Endothelial cell (in vitro differentiated cells): ENCODE data around the gene SHC3. TPM values are rescaled to one million over a fixed set of nuclear protein-coding genes. Genes with fewer than 3 reads are reported as not detected.

Source experiments
- DNase-seq: peaks from one replicate; pipeline ENCODE4 v3.0.0; 2021; ENCODE audit warnings: low spot score
- H3K27ac Mint-ChIP-seq: one replicate; pipeline ENCODE4 v1.8.0; 2021; ENCODE audit warnings: mixed read lengths, inconsistent platforms; ENCODE audit not compliant: unreplicated experiment
- H3K27me3 Mint-ChIP-seq: one replicate; pipeline ENCODE4 v1.8.0; 2021; ENCODE audit warnings: mild to moderate bottlenecking, moderate library complexity, mixed read lengths, inconsistent platforms; ENCODE audit not compliant: unreplicated experiment
- H3K36me3 Mint-ChIP-seq: one replicate; pipeline ENCODE4 v1.8.0; 2021; ENCODE audit warnings: mild to moderate bottlenecking, low read depth, mixed read lengths, inconsistent platforms; ENCODE audit not compliant: unreplicated experiment
- H3K4me1 Mint-ChIP-seq: one replicate; pipeline ENCODE4 v1.8.0; 2021; ENCODE audit warnings: mild to moderate bottlenecking, mixed read lengths, inconsistent platforms; ENCODE audit not compliant: unreplicated experiment
- H3K4me3 Mint-ChIP-seq: one replicate; pipeline ENCODE4 v1.8.0; 2021; ENCODE audit warnings: mild to moderate bottlenecking, mixed read lengths, inconsistent platforms; ENCODE audit not compliant: unreplicated experiment
- H3K9me3 Mint-ChIP-seq: one replicate; pipeline ENCODE4 v1.8.0; 2021; ENCODE audit warnings: mixed read lengths, inconsistent platforms; ENCODE audit not compliant: unreplicated experiment
- total RNA-seq: library from RNA; stranded (reverse); fragmentation: NEBNext Ultra II Directional; extraction: Animal tissue kit (Norgen Biotek cat#: 25700); gene quantifications from one replicate; pipeline ENCODE4 v1.2.1, GENCODE V29; 2021; ENCODE audit not compliant: unreplicated experiment
- TF ChIP-seq, protein P1 (sequence below): fragments of 200-600 bp; sonication (generic); IDR thresholded peaks from one replicate; pipeline ENCODE4 v1.5.0; 2021; ENCODE audit warnings: antibody characterized with exemption; ENCODE audit not compliant: unreplicated experiment

SHC3 gene
- total RNA-seq, 1 donor from 2014 or later = 6.5 TPM

DNA sequence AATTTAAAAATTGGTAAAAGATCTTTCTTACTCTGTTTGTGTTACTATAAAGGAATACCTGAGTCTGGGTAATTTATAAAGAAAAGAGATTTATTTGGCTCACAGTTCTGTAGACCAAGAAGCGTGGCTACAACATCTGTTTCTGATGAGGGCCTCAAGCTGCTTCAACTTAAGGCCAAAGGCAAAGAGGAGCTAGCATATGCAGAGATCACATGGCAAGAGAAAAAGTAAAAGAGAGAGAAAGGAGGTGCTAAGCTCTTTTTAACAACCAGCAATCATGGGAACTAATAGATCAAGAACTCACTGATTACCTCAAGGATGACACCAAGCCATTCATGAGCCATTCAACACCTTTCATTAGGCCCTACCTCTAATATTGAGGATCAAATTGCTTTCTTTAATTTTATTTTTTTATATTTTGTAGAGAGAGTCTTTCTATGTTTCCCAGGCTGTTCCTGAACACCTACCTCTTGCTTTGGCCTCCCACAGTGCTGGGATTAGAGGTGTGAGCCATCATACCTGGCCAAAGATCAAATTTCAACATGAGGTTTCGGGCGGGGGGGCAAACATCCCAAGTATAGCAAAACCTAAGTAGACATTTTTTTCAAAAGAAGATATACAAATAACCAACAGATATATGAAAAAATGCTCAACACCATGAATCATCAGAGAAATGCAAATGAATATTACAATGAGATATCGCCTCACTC, 16.0 kb upstream of the SHC3 start:
- DNase-seq = no peak
- no peaks in the 10 kb centered on the region for H3K4me1 Mint-ChIP-seq
- no peak overlapping the region for H3K4me3 Mint-ChIP-seq
- TF ChIP-seq, protein P1, sequence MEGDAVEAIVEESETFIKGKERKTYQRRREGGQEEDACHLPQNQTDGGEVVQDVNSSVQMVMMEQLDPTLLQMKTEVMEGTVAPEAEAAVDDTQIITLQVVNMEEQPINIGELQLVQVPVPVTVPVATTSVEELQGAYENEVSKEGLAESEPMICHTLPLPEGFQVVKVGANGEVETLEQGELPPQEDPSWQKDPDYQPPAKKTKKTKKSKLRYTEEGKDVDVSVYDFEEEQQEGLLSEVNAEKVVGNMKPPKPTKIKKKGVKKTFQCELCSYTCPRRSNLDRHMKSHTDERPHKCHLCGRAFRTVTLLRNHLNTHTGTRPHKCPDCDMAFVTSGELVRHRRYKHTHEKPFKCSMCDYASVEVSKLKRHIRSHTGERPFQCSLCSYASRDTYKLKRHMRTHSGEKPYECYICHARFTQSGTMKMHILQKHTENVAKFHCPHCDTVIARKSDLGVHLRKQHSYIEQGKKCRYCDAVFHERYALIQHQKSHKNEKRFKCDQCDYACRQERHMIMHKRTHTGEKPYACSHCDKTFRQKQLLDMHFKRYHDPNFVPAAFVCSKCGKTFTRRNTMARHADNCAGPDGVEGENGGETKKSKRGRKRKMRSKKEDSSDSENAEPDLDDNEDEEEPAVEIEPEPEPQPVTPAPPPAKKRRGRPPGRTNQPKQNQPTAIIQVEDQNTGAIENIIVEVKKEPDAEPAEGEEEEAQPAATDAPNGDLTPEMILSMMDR = no peak
- H3K27me3 Mint-ChIP-seq = no peaks in the 10 kb centered on the region
- no peaks in the 10 kb centered on the region for H3K36me3 Mint-ChIP-seq
- no peaks in the 10 kb centered on the region for H3K9me3 Mint-ChIP-seq
- H3K27ac Mint-ChIP-seq = no peak overlapping the region

DNA sequence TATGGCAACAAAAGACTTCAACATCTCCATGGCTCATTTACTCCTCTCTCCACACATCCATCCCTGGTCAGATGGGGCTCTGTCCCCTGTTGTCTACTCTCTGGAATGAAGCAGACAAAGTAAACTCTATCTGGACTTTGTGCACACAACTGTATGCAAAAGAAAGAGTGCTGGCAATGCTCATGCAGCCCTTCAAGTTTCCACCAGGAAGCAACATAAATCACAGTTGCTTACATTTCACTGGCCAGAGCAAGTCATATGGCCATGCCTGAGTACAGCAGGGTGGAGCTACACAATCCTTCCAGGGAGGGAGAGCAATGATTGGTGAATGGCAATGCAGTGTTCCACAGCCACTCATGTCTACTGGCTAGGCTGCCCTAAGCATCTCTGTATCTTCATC, 12.4 kb upstream of the SHC3 start:
- Mint-ChIP-seq H3K36me3 (no peaks in the 10 kb centered on the region), H3K27ac (no peak overlapping the region), H3K9me3 (no peaks in the 10 kb centered on the region), H3K27me3 (no peaks in the 10 kb centered on the region), H3K4me1 (peaks cover 5% of the 10 kb centered on the region), H3K4me3 (no peak overlapping the region)
- TF ChIP-seq, protein P1 = no peak
- no peak for DNase-seq

DNA sequence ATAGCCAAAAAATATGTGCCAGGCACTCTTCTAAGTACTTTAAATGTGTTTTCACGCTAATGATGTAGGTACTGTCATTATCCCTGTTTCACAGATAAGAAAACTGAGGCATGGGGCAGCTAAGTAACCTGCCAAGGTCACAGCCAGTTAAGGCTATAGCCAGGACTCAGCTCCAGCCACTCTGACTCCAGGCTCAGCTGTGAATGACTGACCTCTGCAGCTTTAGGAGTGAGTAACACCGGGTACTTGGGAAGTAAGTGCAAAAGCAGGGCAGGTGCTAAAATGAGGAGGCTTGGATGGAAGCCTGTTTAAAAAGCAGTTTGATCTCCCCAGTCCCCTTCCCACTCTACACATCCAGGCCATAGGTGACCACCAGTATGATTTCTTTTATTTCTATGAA, 10.6 kb upstream of the SHC3 start:
- no peaks in the 10 kb centered on the region for H3K9me3 Mint-ChIP-seq
- no peak for DNase-seq
- no peak overlapping the region for H3K27ac Mint-ChIP-seq
- no peak overlapping the region for H3K4me3 Mint-ChIP-seq
- TF ChIP-seq, protein P1 = no peak
- no peaks in the 10 kb centered on the region for H3K27me3 Mint-ChIP-seq
- no peaks in the 10 kb centered on the region for H3K36me3 Mint-ChIP-seq
- peaks cover 5% of the 10 kb centered on the region for H3K4me1 Mint-ChIP-seq

DNA sequence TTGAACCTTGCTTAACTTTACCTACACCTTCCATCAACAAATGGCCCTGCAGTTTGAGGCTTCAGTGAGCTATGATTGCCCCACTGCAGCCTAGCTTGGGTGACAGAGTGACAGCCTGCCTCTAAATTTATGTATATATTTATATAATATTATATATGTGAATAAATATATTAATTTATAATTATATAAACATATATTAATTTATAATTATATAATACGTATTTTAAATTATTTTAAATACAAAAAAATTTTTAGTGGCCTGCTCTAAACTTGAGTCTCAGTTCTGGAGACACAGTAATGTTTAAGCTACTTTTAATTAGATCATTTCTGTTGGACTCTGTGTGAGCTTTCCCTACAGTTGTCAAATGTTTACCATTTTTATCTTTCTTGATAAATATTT, 9.3 kb upstream of the SHC3 start:
- Mint-ChIP-seq H3K4me1 (peaks cover 5% of the 10 kb centered on the region), H3K9me3 (no peaks in the 10 kb centered on the region), H3K4me3 (no peak overlapping the region), H3K36me3 (no peaks in the 10 kb centered on the region), H3K27me3 (no peaks in the 10 kb centered on the region), H3K27ac (no peak overlapping the region)
- no peak for DNase-seq
- TF ChIP-seq, protein P1 = no peak

DNA sequence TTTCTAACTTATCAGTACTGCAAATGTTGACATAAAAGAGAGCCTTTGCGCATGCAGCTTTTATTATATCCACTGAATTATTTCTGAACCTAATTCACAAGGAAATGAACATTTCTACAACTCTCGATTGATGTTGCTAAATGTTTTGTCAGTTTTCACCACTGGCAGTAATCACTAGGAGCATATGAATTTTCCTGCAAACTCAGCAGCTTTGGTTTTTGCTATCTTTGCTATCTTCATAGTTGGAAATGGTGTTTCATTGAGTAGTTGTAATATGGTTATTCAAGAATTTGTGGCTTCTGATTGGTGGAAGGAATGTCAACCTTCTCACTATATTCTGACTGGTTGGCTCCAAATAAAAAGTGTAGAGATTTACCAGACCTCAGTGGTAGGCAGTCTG, 8.9 kb upstream of the SHC3 start:
- peaks cover 3% of the 10 kb centered on the region for H3K36me3 Mint-ChIP-seq
- no peaks in the 10 kb centered on the region for H3K9me3 Mint-ChIP-seq
- no peak overlapping the region for H3K27ac Mint-ChIP-seq
- TF ChIP-seq, protein P1 = no peak
- H3K4me1 Mint-ChIP-seq = peaks cover 5% of the 10 kb centered on the region
- DNase-seq = no peak
- H3K4me3 Mint-ChIP-seq = no peak overlapping the region
- H3K27me3 Mint-ChIP-seq = no peaks in the 10 kb centered on the region
